Measurements from ENCODE around the gene GXYLT1. TPM values are rescaled to one million over a fixed set of nuclear protein-coding genes. Genes with fewer than 3 reads are reported as not detected.

The GXYLT1 gene
- polyA plus RNA-seq, 1 of the 3 experiments (the other 2 are of a cell fraction): 5.0 TPM

GRCh38 chr12:42192686-42193085 lies 48.0 kb upstream of the GXYLT1 start:
- Histone ChIP-seq H3K9me3 (no peaks in the 10 kb centered on the region), H3K27ac (ENCODE audit: low read depth in 2 of 2, low read length in 1 of 2) (no peak overlapping the region), H3K4me2 (no peak overlapping the region), H3K4me3 (ENCODE audit: low read depth in 2 of 2, low read length in 1 of 2) (no peak overlapping the region), H3K27me3 (ENCODE audit: insufficient read depth) (no peaks in the 10 kb centered on the region), H3K9me2 (no peaks in the 10 kb centered on the region), H4K20me1 (ENCODE audit: insufficient read depth) (no peaks in the 10 kb centered on the region), H3K9ac (no peak overlapping the region), H3K36me3 (replicated peaks in 1 of 2; ENCODE audit: control insufficient read depth in 1 of 2, insufficient read depth in 2 of 2, low read length in 1 of 2) (peaks cover 10 to 12% of the 10 kb centered on the region in 2 experiments), H3F3A (replicated peaks; ENCODE audit: insufficient read depth) (peaks cover 8% of the 10 kb centered on the region), H3K4me1 (ENCODE audit: control insufficient read depth in 1 of 2, insufficient read depth in 2 of 2, low read depth in 1 of 2, low read length in 1 of 2) (no peaks in the 10 kb centered on the region; a peak in 1 of 4 replicates), H3K79me2 (ENCODE audit: insufficient read depth) (peaks cover 10% of the 10 kb centered on the region; the same call in 1 of the 2 replicates), H2AFZ (ENCODE audit: low read depth) (no peak overlapping the region)
- TF ChIP-seq SIN3A (IDR thresholded peaks at IDR 0.05; ENCODE audit: borderline replicate concordance, low read depth, low read length): no peak
- TF ChIP-seq, protein P1, sequence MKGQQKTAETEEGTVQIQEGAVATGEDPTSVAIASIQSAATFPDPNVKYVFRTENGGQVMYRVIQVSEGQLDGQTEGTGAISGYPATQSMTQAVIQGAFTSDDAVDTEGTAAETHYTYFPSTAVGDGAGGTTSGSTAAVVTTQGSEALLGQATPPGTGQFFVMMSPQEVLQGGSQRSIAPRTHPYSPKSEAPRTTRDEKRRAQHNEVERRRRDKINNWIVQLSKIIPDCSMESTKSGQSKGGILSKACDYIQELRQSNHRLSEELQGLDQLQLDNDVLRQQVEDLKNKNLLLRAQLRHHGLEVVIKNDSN (IDR thresholded peaks at IDR 0.05; ENCODE audit: borderline replicate concordance, low read depth): no peak
- no peak for TF ChIP-seq ZBTB33 (IDR thresholded peaks at IDR 0.05; ENCODE audit: borderline replicate concordance, low read depth)
- no peak for TF ChIP-seq JUND (IDR thresholded peaks at IDR 0.05)
- no peak for TF ChIP-seq GABPA (IDR thresholded peaks at IDR 0.05; ENCODE audit: low read depth)
- TF ChIP-seq GATA2 (CRISPR knock-in tag; IDR thresholded peaks at IDR 0.05): no peak
- no peak for TF ChIP-seq FOSL2 (IDR thresholded peaks at IDR 0.05; ENCODE audit: borderline replicate concordance, low read depth)
- TF ChIP-seq RAD21 (IDR thresholded peaks at IDR 0.05; ENCODE audit: low read length): no peak
- TF ChIP-seq FOXJ3 (CRISPR knock-in tag; IDR thresholded peaks at IDR 0.05): no peak
- TF ChIP-seq, protein P2, sequence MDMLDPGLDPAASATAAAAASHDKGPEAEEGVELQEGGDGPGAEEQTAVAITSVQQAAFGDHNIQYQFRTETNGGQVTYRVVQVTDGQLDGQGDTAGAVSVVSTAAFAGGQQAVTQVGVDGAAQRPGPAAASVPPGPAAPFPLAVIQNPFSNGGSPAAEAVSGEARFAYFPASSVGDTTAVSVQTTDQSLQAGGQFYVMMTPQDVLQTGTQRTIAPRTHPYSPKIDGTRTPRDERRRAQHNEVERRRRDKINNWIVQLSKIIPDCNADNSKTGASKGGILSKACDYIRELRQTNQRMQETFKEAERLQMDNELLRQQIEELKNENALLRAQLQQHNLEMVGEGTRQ (IDR thresholded peaks at IDR 0.05; ENCODE audit: borderline replicate concordance, low read depth, low read length): no peak
- no peak for TF ChIP-seq TCF12 (IDR thresholded peaks at IDR 0.05)
- TF ChIP-seq CHD2 (IDR thresholded peaks at IDR 0.05; ENCODE audit: low read length, partially characterized antibody): no peak
- no peak for TF ChIP-seq YY1 (IDR thresholded peaks at IDR 0.05; ENCODE audit: low read depth)
- TF ChIP-seq, protein P3, sequence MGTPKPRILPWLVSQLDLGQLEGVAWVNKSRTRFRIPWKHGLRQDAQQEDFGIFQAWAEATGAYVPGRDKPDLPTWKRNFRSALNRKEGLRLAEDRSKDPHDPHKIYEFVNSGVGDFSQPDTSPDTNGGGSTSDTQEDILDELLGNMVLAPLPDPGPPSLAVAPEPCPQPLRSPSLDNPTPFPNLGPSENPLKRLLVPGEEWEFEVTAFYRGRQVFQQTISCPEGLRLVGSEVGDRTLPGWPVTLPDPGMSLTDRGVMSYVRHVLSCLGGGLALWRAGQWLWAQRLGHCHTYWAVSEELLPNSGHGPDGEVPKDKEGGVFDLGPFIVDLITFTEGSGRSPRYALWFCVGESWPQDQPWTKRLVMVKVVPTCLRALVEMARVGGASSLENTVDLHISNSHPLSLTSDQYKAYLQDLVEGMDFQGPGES (IDR thresholded peaks at IDR 0.05; ENCODE audit: low read depth, low read length): no peak
- no peak for TF ChIP-seq SMC3 (IDR thresholded peaks at IDR 0.05; ENCODE audit: low read depth, low read length)
- no peak for TF ChIP-seq NRF1 (IDR thresholded peaks at IDR 0.05; ENCODE audit: low read depth, low read length)
- ChIA-PET CTCF (interaction anchor here (1.2 to 1.3 kb wide), 2 partner anchors 13 to 22 kb away, joined by 4 read pairs; no protein-coding TSS in a partner anchor), POLR2A (no interaction called here)
- 92% methylated on average over 6 of the region's 6 CpGs for WGBS (ENCODE audit: low lambda C conversion rate)
- DNase-seq: no peak
